HG03457 (cell line): Measurements from ENCODE around the gene NOTCH1.

Experiments used
- ATAC-seq: cut with Tn5 transposase; IDR thresholded peaks from one replicate; pipeline ENCODE4 v1.9.1; 2021; ENCODE audit warnings: moderate number of reproducible peaks; ENCODE audit not compliant: unreplicated experiment

Gene NOTCH1

DNA sequence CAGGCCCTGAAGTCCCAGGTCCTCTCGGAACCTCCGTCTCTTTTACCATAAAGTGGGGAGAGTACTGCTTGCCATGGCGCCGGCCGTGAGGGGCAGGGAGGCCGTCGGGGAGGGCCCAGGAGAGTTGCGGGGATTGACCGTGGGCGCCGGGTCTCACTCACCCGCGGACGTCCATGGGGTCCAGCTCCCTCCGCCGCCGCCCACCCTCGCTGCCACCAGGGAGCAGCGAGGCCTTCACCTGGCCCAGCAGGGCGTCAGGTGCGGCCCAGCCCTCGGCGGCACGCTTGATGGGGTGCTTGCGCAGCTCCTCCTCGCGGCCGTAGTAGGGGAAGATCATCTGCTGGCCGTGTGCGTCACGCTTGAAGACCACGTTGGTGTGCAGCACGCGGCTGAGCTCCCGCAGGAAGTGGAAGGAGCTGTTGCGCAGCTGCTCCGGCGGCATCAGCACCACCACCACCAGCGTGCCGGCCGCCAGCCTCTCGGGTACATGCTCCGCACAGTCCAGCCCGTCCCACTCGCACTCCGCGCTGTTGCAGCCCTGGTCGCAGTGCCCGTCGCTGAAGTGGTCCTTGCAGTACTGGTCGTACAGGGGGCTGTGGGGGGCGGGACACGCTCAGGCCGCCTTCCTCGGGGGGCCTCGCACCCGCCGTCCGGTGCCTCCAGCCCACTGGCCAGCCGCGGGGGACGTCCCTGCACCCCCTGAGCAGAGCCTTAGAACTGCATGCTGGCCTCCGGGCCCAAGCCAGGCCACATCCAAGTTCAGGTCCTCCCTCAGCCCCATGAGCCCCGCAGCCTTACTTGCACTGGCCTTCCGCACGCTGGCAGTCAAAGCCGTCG is 41.1 kb downstream of the NOTCH1 start:
- no peak for ATAC-seq

DNA sequence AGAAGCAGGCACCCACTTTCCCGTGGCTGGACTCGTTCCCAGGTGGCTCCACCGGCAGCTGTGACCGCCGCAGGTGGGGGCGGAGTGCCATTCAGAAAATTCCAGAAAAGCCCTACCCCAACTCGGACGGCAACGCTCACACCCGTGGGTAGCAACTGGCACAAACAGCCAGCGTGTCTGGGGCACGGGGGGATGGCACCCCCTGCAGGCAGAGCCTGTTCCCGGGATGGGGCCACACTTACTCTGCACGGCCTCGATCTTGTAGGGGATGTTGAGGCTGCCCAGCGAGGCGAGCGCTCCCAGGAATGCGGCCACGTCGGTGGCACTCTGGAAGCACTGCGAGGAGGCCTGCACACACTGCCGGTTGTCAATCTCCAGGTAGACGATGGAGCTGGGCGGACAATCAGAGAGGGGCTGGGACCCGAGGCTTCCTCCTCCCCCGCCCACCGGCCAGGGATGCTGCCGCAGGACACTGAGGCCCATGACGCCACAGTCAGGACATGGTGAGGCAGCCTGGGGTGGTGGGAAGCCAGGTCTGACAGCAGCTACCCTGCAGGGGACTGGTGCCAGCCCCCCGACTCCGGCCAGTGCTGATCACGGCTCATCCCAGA is 42.8 kb downstream of the NOTCH1 start:
- no peak for ATAC-seq

DNA sequence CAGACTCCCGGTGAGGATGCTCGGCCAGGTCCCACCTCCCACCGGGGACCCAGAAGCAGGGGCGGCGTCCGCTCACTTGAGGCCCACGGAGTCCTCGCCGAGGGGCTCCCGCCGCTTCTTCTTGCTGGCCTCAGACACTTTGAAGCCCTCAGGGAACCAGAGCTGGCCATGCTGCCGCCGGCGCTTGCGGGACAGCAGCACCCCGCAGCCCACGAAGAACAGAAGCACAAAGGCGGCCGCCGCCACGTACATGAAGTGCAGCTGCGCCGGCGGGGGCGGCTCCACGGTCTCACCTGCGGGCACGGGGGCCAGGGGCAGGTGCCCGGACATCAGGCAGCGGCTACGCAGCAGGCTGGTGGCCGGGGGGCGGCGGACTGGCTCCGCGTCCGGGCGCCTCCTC is 43.7 kb downstream of the NOTCH1 start:
- no peak for ATAC-seq

DNA sequence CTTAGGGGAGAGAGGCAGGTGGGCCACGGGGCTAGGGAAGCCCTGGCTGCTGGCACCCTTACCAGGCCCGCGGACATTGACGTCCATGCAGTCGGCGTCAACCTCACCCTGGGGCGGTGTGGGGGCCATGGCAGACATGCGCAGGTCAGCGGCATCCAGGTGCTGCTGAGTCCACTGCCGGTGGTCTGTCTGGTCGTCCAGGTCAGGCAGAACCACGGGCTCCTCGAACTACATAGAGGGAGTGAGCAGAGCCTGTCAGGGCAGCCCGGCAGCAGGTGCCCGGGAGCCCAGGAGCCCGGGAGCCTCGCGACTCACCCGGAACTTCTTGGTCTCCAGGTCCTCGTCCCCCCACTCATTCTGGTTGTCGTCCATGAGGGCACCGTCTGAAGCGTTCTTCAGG is 44.2 kb downstream of the NOTCH1 start:
- no peak for ATAC-seq

DNA sequence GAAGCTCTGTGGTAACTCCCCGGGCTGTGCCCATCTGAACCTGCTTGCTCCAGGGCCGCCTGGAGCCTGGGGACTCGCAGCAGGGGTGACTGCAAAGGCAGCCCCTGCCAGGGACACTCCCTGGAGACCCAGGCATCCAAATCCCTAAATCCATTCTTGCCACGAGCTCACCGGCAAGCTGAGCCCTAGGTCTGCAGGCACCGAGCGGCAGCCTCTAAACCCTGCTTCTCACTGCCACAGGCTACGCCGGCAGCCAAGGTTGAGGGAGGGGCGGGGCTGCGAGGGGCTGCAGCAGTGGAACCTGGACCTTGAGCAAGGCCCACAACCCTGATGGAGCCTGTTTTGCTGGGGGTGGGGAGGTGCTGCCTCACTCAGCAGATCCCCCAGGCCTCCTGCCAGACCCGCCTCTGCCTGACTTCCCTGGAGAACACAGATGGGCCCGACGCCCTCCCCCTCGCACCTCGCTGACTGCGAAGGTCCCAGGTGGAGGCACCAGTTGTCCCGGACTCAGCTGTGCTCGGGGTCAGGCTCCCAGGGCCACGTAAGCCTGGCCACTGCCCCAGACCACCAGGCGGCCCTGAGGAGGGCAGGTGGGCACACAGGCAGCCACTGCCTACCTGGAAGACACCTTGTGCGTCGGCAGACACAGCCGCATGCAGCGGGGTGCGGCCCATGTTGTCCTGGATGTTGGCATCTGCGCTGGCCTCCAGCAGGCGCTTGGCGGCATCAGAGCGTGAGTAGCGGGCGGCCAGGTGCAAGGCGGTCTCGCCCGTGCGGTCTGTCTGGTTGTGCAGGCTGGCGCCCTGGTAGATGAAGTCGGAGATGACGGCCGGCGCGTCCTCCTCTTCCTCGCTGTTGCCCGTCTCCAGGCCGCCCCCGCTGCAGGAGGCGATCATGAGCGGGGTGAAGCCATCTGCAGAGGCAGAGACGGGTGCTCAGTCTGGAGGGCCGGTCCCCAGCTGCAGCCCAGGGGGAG is 45.6 kb downstream of the NOTCH1 start:
- ATAC-seq: no peak

DNA sequence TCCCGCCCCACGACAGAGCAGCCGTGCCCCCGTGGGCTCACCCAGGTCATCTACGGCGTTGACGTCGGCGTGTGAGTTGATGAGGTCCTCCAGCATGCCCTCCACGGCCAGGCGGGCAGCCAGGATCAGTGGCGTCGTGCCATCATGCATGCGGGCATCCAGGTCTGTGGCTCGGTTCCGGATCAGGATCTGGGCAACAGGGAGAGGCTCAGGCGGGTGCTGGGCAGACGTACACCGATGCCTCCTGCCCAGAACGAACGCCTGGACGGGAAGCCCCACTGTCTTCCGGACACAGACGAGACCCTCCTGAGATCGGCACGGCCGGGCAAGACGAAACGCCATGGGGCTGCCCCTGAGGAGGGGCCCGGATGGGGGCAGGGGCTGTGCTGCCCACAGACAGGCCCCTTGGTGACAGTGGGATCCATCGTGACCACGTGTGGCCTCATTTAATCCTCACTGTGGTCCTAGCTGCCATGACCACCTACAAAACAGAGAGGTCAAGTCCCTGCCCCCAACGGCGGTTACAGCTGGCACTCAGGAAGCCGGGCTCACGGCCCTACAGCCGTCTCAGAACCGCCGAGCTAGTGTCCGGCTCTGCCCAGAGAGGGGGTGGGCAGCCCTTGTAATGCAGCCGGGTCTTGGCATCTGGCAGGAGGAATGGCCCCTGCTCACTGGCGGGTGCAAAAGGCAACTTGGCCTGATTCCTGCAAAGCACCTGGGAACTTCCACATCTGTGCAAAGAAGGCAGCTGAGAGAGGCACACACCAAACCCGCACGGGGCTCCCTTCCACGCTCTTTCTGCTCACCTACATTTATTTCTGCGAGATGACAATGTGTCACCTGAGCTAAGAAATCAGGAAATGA is 46.5 kb downstream of the NOTCH1 start:
- no peak for ATAC-seq

DNA sequence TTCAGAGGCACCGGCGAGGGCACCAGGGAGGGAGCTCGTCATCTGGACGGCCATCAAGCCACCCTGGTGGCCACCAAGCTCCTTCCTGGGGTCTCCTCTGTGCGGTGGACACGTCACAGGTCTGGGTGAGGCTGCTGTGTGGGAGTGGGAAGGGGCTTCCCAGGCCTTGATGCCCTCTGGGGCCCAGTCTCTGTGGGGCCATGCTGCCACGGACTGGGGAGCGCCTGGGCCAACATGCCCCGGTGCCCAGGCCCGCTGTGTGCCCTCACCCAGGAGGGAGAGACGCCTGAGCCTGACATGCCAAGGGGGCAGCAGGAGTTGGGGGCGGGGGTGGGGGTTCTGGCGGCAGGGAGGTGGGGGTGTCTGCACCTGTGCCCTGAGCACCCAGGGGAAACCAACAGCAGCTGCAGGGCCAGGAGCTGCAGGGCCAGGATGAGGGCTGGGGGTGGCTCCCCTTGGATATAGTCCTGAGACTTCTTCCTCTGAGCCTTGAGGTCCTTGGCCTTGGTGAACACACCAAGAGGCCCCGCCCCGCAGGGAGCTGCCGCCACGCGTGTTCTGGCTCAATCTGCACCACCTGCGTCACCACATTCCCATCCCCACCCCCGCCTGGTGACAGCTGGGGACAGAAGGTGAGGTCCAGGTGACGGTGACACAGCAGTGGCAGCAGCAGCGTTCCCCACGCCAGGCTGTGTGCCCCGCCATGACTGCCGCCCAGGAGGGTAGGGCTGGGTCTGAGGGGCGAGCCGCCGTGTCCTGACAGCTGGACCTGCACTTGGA is 47.7 kb downstream of the NOTCH1 start:
- ATAC-seq: no peak

DNA sequence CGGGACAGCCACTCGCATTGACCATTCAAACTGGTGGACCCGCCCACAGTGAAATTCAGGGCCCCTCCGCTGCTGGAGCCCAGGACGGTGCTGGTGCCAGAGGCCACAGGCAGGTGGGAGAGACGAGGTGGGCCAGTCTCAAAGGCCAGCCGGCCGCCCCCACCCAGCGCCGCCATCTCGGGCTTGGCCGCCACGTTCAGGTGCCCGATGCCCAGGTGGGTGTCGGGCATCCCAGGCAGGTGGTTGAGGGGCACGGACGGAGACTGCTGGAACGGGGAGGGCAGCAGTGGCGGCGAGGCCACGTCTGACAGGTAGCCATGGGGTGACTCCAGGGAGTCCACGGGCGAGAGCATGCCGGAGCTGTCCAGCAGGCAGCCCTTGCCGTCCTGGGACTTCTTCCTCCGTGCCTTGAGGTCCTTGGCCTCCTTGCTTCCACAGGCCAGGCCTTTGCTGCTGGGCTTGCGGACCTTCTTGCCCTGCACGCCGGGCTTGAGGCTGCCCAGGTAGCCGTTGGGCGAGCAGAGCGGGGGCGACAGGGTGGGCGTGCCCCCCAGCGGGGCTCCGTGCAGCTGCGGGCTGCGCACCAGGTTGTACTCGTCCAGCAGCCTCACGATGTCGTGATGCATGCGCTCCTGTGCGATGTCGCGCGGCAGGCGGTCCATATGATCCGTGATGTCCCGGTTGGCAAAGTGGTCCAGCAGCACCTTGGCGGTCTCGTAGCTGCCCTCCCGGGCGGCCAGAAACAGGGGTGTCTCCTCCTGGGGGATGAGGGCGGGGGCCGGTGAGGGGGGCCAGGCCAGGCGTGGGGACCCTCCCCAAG is 48.8 kb downstream of the NOTCH1 start:
- no peak for ATAC-seq

DNA sequence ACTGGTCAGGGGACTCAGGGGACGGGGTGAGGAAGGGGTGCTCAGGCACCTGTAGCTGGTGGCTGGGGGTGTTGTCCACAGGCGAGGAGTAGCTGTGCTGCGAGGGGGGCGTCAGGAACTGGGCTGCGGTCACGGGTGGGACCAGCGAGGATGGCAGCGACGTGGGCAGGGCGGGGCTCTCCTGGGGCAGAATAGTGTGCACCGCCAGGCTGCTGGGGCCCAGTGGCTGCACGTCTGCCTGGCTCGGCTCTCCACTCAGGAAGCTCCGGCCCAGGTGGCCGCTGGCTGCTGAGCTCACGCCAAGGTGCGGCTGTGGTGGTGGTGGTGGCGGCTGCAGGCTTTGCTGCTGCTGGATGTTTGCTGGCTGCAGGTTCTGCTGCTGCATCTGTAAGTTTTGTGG is 49.7 kb downstream of the NOTCH1 start:
- no peak for ATAC-seq

DNA sequence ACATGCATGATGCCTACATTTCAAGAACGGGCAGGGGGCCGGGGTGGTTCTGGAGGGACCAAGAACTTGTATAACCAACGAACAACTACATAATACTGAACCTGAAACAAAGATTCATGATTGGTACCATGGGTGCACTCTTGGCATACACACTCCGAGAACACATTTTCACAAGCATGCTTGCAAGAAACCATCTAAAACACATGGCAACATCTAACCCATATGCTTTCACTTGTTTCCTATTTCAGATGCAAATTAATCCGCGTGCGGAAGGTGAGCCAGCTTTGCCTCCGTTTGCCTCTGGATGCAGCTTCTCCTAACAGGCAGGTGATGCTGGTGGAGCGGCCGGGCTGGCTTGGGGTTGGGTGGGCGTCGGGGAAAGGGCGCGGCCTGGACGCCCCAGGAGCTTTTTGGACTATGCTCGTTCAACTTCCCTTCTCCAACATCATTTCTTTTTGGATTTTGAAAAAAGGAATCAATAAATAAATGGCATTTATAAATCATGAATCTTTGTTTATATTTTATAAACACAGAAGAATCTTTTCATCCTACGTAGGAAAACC is 50.5 kb downstream of the NOTCH1 start:
- no peak for ATAC-seq

DNA sequence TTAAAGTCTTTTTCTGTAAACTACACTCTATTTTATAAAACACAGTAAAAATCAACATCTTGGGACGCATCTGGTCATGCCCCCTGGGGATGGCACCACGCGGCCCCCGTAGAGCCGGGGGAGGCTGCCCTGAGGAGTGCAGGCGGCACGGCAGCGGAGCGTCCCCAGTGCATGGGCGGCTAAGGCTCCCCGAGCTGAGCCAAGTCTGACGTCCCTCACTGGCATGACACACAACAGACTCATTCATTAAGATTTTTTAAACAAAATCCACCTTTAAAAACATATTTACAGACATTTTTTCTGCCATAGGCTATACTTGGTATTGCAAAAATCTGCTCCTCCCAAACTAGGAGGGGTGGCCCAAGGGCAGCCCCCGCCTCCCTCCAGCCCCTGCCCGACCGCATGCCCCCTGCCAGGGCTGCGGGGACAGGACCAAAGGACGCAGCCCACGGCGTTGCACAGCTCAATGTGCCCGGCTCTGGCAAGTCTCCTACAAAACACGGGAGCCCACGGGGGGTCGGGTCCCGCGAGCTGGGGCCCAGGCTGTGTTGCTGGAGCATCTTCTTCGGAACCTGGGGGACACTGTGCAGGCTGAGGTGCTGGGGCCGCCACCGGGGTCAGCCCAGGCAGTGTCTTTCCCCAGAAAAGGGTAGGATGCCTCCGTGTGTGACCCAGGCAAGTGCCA is 51.2 kb downstream of the NOTCH1 start:
- no peak for ATAC-seq

DNA sequence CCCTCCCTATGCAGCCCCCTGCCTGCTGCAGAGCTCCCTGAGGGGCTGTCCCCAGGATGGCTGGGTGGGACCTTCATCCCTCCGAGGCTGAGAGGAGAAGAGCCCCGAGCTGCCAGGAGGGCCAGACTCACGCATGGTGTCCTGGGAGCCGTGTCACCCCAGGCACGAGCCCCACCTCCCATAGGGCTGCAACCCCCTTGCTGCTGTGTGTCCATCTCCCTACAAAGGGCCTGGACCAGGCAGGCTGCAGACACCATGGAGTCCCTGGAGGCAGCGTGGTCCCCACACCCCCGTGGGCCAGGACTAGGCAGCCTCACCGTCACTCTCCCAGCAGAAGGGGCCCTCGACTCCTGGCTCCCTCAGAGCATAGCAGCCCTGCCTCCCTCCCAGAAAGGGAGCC is 51.8 kb downstream of the NOTCH1 start:
- ATAC-seq: no peak

DNA sequence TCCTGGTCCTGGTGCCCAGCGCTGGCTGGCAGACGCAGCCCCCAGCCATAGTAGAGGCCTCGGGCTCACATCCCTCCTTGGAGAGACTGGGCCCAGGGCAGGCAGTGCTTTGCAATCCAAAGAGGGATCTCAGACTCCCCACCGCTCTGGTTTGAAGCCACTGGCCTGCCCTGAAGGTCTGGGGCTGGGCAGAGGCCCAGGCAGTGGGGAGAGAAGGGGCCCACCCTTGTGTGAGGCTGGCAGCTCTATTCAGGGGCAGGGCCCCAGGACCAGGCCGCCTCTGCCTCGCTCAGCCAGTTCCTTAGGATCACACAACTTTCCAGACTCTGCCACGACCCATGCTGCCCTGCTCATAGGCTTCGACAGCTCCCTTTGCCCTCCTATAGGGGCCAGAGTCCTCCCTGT is 52.3 kb downstream of the NOTCH1 start:
- no peak for ATAC-seq

DNA sequence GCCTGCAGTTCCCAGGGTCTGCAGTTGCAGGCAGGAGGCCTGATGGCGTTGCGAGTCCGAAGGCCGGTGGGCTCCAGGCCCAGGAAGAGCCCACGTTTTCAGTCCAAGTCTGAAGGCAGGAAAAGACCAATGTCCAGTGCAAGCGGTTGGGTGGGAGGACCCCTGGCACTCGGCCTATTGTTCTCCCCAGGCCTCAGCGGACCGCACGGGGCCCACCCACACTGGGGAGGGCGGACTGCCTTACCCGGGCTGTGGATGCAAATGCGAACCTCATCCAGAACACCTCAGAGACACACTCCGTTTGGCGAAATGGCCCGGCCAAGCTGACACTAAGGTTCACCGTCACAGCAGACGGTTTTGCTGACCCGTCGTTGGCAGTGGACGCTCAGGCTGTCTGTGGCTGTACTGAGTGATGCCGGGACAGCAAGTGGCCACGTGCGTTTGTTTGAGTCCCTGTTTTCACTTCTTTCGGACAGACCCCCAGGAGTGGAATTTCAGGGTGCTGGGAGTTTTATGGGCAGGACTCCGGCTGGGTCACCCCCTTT is 52.8 kb downstream of the NOTCH1 start:
- no peak for ATAC-seq

DNA sequence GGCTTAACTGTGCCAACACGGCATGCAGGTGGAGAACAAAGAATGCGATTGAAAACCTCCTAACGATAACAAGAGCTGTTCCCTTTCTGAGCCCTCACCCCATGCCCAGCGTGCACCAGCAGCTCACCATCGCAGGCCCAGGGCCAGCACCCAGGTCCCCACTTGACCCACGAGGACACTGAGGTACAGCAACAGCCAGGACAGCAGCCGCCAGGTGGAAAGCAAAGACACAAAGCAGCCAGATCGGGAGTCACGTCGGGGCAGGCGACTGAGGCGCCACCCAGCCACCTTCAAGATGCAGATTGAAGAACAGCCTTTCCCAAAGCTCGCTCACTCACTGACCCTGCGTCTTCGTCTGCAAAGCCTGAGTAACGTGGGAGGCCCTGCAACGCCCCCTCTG is 56.1 kb downstream of the NOTCH1 start:
- ATAC-seq: no peak

DNA sequence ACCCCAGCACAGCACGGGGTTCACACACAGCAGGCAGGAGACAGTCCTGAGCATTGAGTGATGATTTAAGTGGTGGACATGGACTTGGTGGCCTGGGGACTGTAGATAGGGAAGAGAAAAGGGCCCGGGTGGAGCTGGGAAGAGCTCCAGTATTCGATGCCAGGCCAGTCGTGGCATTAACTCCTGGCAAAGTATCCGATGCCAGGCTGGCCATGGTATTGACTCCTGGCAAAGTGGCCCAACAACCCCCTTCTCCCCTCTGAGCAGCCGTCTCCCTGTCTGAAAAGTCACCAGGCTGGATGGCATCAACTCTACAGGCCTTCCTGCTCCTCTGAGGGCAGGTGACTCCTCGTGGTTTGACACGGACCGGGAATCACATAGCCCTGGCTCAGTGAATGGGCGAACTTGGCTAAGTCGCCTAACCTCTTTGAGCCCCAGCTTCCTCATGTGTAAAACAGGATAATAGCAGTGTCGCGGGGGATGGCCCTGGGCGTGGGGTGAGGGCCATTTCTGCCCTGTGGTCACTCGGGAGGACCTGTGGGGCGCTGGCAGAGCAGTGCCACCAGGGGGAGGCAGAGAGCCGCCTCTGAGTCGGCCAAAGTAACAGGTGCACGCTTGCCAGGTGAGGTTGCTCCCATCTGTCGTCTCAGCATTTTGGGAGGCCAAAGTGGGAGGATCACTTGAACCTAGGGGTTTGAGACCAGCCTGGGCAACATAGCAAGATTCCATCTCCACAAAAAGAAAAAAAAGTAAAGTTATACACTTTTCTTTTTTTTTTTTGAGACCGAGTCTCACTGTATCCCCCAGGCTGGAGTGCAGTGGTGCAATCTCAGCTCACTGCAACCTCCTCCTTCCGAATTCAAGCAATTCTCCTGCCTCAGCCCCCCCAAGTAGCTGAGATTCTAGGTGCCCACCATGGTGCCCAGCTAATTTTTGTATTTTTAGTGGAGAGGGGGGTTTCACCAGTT is 57.3 kb downstream of the NOTCH1 start:
- no peak for ATAC-seq

DNA sequence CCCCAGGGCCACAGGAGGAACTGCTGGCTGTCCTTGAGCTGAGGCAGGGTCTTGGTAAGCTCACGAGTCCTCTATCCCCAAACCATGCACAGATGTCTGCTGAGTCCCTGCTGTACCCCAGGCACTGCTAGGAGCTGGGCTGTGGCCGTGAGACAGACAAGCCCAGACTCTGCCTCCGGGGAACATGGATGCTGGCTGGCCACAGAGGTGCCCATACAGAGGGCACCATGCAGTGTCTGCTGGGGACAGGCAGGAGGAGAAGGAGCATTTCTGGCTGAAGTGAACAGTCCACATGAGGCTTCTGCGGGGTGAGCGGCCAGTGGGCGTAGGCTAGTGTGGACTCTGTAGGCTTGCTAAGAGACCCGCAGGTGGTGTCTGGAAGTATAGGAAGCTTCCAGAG is 58.2 kb downstream of the NOTCH1 start:
- no peak for ATAC-seq
